GM19240 (cell line): Measurements from ENCODE around the gene SFT2D3.

Source experiments
- DNase-seq: peaks from one replicate; pipeline ENCODE4 v3.0.0; 2011; ENCODE audit warnings: low spot score; ENCODE audit not compliant: insufficient read length

Gene SFT2D3

GRCh38 chr2:127681288-127681804 lies 20.0 kb upstream of the SFT2D3 start:
- no peak for DNase-seq

DNA sequence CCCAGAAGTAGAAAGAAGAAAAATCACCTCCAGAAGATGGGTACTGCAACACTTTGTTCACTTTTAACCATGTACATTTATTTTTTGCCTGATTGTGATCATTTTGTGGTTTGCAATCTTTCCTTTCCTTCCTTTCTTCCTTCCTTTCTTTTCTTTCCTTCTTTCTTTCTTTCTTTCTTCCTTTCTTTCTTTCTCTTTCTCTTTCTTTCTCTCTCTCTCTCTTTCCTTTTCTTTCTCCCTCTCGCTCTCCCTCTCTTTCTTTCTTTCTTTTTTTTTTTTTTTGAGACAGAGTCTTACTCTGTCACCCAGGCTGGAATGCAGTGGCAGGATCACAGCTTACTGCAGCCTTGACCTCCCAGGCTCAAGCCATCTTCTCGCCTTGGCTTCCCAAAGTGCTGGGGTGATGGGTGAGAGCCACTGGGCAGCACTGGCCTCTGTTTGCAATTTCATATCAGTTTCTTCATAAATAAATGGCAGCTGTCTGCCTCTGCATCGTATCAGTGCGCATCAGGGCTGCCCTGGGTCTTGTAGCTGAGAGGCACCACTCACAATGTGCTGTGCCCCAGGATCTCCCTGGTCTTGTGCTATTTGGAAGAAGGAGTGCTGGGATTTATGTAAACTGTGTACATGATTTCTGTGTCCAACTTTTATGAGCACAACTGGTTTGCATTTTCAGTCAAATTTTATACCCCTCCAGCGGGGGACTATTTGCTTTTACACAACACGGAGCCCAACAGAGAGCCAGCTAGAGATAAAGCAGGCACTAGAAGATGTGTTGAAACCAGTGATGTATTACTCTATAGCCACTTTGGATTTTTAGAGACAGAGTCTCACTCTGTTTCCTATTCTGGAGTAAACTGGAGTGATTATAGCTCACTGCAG lies 19.1 kb upstream of the SFT2D3 start:
- DNase-seq: no peak

GRCh38 chr2:127683056-127683455 lies 18.2 kb upstream of the SFT2D3 start:
- DNase-seq: no peak

GRCh38 chr2:127683757-127684156 lies 17.5 kb upstream of the SFT2D3 start:
- DNase-seq: no peak

DNA sequence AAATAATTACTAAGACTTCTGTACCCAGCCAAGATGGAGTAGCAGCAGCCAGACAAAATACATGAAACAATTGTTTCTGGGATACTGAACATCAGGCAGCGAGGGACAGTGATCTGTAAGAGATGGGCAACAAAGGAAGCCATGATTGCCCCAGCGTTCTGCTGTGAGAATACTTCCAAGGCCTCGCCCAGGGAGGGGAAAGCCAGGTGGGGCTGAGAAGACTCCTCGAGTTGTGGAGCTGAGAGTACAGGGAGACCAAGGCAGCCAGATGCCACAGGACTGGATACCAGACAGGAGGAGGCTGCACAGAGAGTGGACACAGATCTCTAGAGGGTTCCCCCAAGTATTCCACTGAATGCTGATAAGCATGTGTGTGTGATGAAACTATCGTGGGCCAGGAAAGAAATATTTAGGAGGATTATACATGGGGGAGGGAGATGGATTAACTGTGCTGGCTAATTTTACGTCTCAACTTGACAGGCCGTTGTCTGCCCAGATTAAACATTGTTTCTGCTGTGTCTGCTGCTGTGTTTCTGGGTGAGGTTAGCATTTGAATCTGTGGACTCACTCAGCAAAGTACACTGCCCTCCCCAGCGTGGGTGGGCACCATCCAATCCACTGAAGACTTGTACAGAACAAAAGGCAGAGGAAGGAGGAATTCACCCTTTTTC lies 15.8 kb upstream of the SFT2D3 start:
- no peak for DNase-seq

DNA sequence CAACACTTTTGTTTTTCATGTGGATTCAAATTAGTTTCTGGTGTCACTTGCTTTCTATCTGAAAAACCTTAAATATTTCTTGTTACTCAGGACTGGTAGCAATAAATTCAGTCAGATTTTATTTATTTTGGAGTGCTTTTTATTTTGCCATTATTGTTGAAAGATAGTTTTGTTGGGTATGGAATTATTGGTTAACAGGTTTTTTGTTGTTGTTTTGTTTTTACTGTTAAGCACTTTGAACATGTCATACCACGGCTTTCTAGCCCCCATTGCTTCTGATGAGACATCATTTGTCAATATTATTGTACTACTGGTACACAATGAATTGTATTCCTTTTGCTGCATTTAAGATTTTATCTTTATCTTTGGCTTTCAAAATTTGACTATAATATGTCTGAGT lies 12.9 kb upstream of the SFT2D3 start:
- no peak for DNase-seq

GRCh38 chr2:127690696-127691095 lies 10.6 kb upstream of the SFT2D3 start:
- DNase-seq: no peak

DNA sequence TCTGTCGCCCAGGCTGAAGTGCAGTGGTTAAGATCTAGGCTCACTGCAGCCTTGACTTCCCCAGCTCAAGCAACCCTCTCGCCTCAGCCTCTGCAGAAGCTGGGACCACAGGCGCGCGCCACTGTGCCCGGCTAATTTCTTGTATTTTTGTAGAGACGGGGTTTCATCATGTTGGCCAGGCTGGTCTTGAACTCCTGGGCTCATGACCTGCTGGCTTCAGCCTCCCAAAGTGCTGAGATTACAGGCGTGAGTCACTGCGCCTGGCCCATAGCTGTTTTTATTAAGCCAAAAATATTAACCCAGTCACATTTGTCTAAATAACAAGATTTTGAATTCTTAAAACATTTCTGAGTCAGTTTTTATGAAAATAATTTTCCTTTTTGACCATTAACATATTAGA lies 6.3 kb upstream of the SFT2D3 start:
- DNase-seq: no peak

DNA sequence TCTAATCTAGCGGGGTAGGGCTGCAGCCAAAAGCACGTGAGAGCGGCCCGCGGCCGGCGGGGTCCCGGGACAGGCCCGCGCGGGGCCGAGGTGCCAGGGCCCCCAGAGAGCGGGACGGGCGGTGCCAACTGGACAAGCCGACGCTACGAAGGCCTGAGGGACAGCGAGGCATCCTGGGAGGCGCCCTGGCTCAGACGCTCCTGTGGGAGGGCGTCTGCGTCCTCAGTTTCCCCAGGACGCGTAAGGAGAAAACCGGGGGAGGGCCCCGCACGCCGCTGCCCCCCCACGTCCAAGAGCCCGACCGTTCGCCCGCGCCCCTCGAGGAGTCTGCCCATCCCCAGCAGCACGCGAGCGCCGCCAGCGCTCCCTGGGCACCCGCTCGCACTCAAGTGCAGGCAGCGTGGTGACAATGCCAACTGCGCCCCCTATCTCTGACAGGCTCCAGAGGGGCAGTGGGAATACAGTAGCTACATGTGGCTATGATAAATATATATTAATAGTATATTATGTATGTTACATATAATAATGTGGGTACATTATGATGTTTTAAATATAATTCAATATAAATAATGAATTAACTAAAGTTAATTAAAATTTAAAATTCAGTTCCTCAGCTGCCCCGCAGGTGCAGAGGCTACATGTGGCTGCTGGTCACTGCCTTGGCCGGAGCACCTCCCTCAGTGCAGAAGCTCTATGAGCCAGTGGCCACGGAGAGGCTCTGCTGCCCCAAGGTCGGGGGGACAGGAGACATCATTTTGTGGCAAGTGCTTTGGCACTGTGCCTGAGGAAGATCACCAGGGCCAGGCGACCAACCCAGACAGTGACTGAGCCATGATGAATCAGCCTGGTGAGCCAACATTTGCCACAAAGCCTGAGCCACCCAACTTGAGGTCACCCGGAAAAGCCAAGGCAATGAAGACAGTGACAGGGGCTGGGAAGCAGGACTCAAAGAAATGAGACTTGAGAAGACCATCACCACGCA lies 5.5 kb upstream of the SFT2D3 start:
- no peak for DNase-seq

DNA sequence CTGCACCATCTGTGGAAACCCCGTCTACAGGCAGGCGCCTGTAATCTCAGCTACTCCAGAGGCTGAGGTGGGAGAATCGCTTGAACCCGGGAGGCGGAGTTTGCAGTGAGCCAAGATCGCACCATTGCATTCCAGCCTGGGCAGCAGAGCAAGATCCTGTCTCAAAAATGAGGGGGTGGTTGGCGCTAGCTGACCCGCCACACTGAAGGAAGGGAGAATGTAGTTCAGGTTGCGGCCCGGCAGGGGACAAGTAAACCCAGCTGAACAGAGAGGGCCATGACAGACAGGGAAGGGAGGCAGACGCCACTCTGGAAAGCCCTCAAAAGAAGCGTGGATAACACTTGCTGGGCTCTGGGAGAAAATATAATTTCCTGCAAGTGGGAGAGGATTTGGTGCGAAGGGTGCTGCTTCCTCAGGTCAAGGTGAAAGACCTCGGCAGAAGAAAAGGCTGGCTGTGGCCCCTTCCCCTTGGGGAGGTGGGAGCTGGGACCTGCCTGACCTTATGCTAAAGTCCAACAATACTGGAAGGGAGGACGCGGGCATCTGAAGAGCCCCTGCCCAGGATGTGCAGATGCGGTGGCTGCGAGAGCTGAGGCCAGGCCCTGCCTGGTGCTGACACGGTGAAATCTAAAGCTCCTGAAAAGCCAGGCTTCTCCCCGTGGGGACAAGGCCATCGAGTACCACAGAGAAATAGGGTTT lies 3.7 kb upstream of the SFT2D3 start:
- DNase-seq: no peak

DNA sequence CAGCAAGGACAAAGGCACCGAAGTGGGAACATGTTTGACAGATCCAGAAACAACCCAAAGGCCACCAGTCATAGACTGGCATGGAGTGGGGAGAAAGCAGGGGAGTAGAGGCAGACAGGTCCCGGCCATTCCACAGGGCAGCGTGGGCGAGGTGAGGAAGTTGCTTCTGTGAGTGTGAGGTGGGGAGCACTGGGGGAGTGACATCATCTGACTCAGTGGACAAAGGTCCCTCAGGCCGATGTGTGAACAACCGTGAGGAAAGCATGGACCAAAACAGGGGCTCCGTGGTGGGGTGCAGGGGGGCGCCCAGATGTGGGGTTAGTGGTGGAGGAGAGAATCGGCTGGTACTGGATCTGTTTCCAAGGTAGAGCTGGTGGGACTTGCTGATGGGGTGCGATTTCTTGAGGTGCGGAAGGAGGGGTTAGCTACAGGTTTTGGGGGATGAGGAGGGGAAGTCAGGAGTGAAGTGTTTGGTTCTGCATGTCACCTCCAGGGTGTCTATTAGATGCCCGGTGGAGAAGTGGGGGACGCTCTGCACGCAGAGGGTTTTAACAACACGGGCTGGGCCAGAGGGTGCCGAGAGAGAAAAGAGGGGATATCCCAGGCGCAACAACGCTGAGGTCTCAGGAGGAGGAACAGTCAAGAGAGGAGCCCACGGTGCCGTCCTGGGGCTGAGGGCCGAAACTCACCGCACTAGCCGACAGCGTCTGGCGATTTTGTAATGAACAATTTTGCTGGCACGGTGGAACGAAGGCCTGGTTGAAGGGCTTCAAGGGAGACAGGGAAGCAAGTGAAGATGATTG lies 2.5 kb upstream of the SFT2D3 start:
- no peak for DNase-seq

- peak; percentile 95 for DNase-seq
These were observed 637 bp upstream of the SFT2D3 start for GRCh38 chr2:127700527-127701192.

GRCh38 chr2:127701651-127702394 lies 526 bp downstream of the SFT2D3 start:
- peak; percentile 68 for DNase-seq

GRCh38 chr2:127702395-127703009 lies 1.2 kb downstream of the SFT2D3 start:
- DNase-seq: no peak

DNA sequence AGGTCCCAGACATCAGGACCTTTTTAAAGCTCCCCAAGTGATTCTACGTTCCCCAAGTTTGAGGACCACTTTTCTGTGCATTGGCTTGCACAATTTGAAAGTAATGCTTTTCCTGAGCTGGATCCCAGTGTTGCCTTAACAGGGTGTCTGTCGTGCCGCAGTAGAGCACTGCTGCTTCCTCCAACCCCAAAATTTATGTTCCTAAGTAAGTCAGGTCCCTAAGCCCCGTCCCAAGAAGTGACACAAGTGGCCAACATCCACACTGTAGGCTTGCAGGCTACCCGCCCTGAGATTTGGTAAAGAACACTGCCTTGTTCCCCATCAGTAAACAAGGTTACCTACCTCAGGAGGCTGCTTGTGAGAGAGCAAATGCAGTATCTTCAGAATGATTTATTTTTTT lies 2.0 kb downstream of the SFT2D3 start:
- no peak for DNase-seq

- DNase-seq: no peak
These were observed 3.5 kb downstream of the SFT2D3 start for GRCh38 chr2:127704641-127705390.

DNA sequence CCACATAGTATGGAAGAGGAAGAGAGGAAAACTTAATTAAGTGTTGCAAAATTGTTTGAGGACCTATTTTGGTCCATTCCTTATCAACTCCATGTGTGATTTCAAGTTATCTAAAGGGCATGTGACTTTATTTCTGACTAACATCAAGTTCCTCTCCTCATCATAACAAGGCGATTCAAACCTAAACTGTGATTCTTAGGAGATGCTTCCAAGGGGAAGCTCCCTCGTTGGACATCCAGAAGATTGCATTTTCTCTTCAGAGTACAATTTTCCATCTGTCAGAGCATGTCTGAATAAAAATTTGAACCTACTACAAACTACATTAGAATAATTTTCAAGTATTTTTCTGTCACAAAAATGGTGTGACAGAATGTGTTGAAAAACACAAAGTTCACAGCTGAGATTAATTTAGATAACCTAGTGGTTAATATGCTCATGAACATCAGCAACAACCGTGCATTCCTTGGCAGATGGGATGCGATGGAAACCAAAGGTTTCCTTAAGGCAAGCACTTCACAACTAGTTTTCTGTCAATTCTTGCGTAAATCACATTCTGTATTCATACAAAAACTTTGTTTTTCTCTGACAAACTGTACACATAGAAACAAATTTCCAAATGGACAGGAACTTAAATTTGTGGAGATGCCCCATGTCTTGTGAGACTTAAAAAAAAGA lies 4.2 kb downstream of the SFT2D3 start:
- no peak for DNase-seq
